ENCODE data around the gene CLTB. TPM values are rescaled to one million over a fixed set of nuclear protein-coding genes. Genes with fewer than 3 reads are reported as not detected.
A peak's percentile ranks its signal among the peaks of the same experiment; 100 is the strongest.

CLTB gene
- polyA plus RNA-seq, 2 of the 4 experiments (the other 2 are of a cell fraction) = 42.2 to 47.4 TPM

- H3K4me2 ChIP-seq = no peak overlapping the region
- no peak overlapping the region for H3K4me3 ChIP-seq
- ChIA-PET CTCF (interaction anchor here (1.4 kb wide), 1 partner anchor 11 kb away, joined by 4 read pairs; no protein-coding TSS in a partner anchor), POLR2A (no interaction called here)
- no peaks in the 10 kb centered on the region for H3K9me3 ChIP-seq
- no peak for ATAC-seq
- 91% methylated on average over 3 of the region's 3 CpGs for WGBS (ENCODE audit: missing lambda C conversion rate)
- DNase-seq (ENCODE audit: low read depth in 1 of 2, low spot score in 1 of 2) = no peak
- no peak for FAIRE-seq
- no peak for TF ChIP-seq CBX2 (IDR thresholded peaks at IDR 0.05; ENCODE audit: borderline replicate concordance, low read depth)
- TF ChIP-seq CBX8 (IDR thresholded peaks at IDR 0.05) = no peak
- TF ChIP-seq SMC3 (IDR thresholded peaks at IDR 0.05) = no peak
- no peak for TF ChIP-seq EHF (CRISPR knock-in tag; IDR thresholded peaks at IDR 0.05)
- no peak for TF ChIP-seq ZFP36 (IDR thresholded peaks at IDR 0.05; ENCODE audit: borderline replicate concordance, partially characterized antibody)
- TF ChIP-seq CEBPB (IDR thresholded peaks at IDR 0.05) = no peak
- TF ChIP-seq MAX (IDR thresholded peaks at IDR 0.05) = no peak
- TF ChIP-seq FOXS1 (CRISPR knock-in tag; IDR thresholded peaks at IDR 0.05) = no peak
- TF ChIP-seq HOXB13 (CRISPR knock-in tag; IDR thresholded peaks at IDR 0.05; ENCODE audit: low read depth) = no peak
- H3K4me1 ChIP-seq = peaks cover 11% of the 10 kb centered on the region; the same call in 1 of the 3 replicates
- no peak overlapping the region for H3K27ac ChIP-seq
Measured at GRCh38 chr5:176356179-176356566, 60.2 kb downstream of the CLTB start.

- 91% methylated on average over 16 of the region's 16 CpGs for WGBS (ENCODE audit: missing lambda C conversion rate)
- Histone ChIP-seq H3K9me3 (no peaks in the 10 kb centered on the region), H3K27ac (no peak overlapping the region), H3K4me1 (peaks cover 11% of the 10 kb centered on the region; the same call in 1 of the 3 replicates), H3K4me3 (no peak overlapping the region), H3K4me2 (no peak overlapping the region)
- DNase-seq (ENCODE audit: low read depth in 1 of 2, low spot score in 1 of 2) (peak in 1 of 2 experiments; percentile 25), FAIRE-seq (no peak), ATAC-seq (peak in 1 of 2 experiments; percentile 79; a peak in 3 of 6 replicates)
- POLR2A ChIA-PET = no interaction called here
- CTCF ChIA-PET = interaction anchor here (1.4 to 1.6 kb wide), 2 partner anchors 10 to 626 kb away, joined by 4 read pairs; no protein-coding TSS in a partner anchor
- no peak for TF ChIP-seq HOXB5 (CRISPR knock-in tag; IDR thresholded peaks at IDR 0.05)
- no peak for TF ChIP-seq ATOH8 (CRISPR knock-in tag; IDR thresholded peaks at IDR 0.05; ENCODE audit: low read depth)
- TF ChIP-seq ZNF302 (CRISPR knock-in tag; IDR thresholded peaks at IDR 0.05) = no peak
- no peak for TF ChIP-seq FOXS1 (CRISPR knock-in tag; IDR thresholded peaks at IDR 0.05)
- no peak for TF ChIP-seq ZC3H11A (IDR thresholded peaks at IDR 0.05)
- no peak for TF ChIP-seq RCOR1 (IDR thresholded peaks at IDR 0.05; ENCODE audit: low read depth, low read length)
- TF ChIP-seq MAX (IDR thresholded peaks at IDR 0.05) = no peak
- no peak for TF ChIP-seq HOXB13 (CRISPR knock-in tag; IDR thresholded peaks at IDR 0.05; ENCODE audit: low read depth)
- TF ChIP-seq NR3C1 (IDR thresholded peaks at IDR 0.05) = no peak
- TF ChIP-seq FOSB (CRISPR knock-in tag; IDR thresholded peaks at IDR 0.05) = no peak
Measured at GRCh38 chr5:176355400-176356178, 60.8 kb downstream of the CLTB start.

- FAIRE-seq = no peak
- H3K4me1 ChIP-seq = no peaks in the 10 kb centered on the region
- TF ChIP-seq PBX3 (IDR thresholded peaks at IDR 0.05) (no peak), RNF2 (IDR thresholded peaks at IDR 0.05; ENCODE audit: borderline replicate concordance, low read depth) (no peak), GATA3 (IDR thresholded peaks at IDR 0.05; ENCODE audit: borderline replicate concordance) (no peak), USF2 (IDR thresholded peaks at IDR 0.05) (no peak), CHD4 (IDR thresholded peaks at IDR 0.05; ENCODE audit: borderline replicate concordance) (no peak), MAX (IDR thresholded peaks at IDR 0.05) (no peak), ELK1 (IDR thresholded peaks at IDR 0.05; ENCODE audit: low read depth, low read length) (no peak), MAFK (IDR thresholded peaks at IDR 0.05; ENCODE audit: partially characterized antibody) (no peak), ZNF302 (CRISPR knock-in tag; IDR thresholded peaks at IDR 0.05) (no peak)
Measured at GRCh38 chr5:176353533-176353932, 62.8 kb downstream of the CLTB start.

More at GRCh38 chr5:176353533-176353932, 62.8 kb downstream of the CLTB start:
- no peaks in the 10 kb centered on the region for H3K9me3 ChIP-seq
- no peak overlapping the region for H3K27ac ChIP-seq
- 96% methylated on average over 4 of the region's 4 CpGs for WGBS (ENCODE audit: missing lambda C conversion rate)
- H3K4me2 ChIP-seq = no peak overlapping the region
- CTCF ChIA-PET = interaction anchor here (1.2 kb wide), 1 partner anchor 8 kb away, joined by 3 read pairs; the partner anchor contains the start of gene KIAA1191
- POLR2A ChIA-PET = no interaction called here
- H3K4me3 ChIP-seq = no peak overlapping the region
- DNase-seq (ENCODE audit: low read depth in 1 of 2, low spot score in 1 of 2) (no peak), ATAC-seq (no peak)

All from A549 (cell line).